GM12892 (cell line): ENCODE results near the gene LHCGR.

Source experiments
- POLR2A ChIP-seq: IDR thresholded peaks from 2 replicates; pipeline ENCODE4 v1.6.1; 2011; ENCODE audit warnings: low read depth, low read length, control low read depth
- POLR2AphosphoS5 ChIP-seq: IDR thresholded peaks from 2 replicates; pipeline ENCODE4 v1.6.1; 2011; ENCODE audit warnings: low read depth, low read length, control low read depth
- TAF1 ChIP-seq: IDR thresholded peaks from 2 replicates; pipeline ENCODE4 v1.6.1; 2011; ENCODE audit warnings: low read depth, mild to moderate bottlenecking, control low read depth, low read length, borderline replicate concordance

- TF ChIP-seq POLR2A, result no peak
- no peak for TF ChIP-seq POLR2AphosphoS5
- TF ChIP-seq TAF1, result no peak
Observed at GRCh38 chr2:48715956-48716355, 39.6 kb downstream of the LHCGR start.
